ENCODE data around the gene TXNL1.
"Not testable (repeated sequence)": the region's sequence is repeated elsewhere in the genome, so short reads cannot be mapped to it uniquely, and the experiment has no call there.

Gene TXNL1

DNA sequence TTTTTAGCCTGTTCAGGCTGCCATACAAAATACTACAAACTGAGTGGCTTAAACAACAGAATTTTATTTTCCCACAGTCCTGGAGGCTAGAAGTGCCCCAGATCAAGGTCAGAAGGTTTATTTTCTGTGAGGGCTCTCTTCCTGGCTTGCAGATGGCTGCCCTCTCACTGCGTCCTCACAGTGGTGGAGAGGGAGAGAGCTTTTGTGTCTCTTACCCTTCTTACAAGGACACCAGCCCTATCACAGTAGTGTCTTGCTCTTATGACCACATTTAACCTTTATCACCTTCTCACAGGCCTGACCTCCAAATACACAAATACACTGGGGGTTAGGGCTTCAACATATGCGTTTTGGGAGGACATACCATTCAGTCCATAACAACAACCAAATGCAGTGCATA, 24.5 kb upstream of the TXNL1 start:
- DNase-seq (ENCODE audit: low spot score), result no peak
- TF ChIP-seq, protein P1, sequence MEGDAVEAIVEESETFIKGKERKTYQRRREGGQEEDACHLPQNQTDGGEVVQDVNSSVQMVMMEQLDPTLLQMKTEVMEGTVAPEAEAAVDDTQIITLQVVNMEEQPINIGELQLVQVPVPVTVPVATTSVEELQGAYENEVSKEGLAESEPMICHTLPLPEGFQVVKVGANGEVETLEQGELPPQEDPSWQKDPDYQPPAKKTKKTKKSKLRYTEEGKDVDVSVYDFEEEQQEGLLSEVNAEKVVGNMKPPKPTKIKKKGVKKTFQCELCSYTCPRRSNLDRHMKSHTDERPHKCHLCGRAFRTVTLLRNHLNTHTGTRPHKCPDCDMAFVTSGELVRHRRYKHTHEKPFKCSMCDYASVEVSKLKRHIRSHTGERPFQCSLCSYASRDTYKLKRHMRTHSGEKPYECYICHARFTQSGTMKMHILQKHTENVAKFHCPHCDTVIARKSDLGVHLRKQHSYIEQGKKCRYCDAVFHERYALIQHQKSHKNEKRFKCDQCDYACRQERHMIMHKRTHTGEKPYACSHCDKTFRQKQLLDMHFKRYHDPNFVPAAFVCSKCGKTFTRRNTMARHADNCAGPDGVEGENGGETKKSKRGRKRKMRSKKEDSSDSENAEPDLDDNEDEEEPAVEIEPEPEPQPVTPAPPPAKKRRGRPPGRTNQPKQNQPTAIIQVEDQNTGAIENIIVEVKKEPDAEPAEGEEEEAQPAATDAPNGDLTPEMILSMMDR (conservative IDR thresholded peaks at IDR 0.05; ENCODE audit: low read depth), result no peak
- POLR2A ChIA-PET (ENCODE audit: low non-redundant PET), result no interaction called here
- H3K27ac ChIP-seq, result no peak overlapping the region
- CTCF ChIA-PET, result no interaction called here

DNA sequence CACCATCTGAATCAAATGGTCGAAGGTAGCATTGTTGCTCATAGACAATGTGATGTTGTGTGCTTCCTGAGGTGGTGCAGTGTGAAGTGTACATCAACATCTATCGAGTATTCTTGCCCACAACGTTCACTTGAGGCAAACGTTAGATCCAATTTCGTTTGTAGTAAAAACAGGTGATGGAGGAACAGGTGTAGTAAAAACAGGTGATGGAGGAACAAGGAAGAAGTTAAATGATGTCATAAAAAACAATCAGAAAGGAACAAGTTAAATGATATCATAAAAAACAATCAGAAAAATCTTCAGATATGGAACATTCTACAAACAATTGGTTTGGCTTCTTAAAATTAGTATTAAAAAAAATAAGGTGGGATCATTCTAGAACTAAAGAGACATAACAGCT, 24.1 kb upstream of the TXNL1 start:
- POLR2A ChIA-PET (ENCODE audit: low non-redundant PET), result no interaction called here
- no peak overlapping the region for H3K27ac ChIP-seq
- no peak for DNase-seq (ENCODE audit: low spot score)
- CTCF ChIA-PET, result no interaction called here
- TF ChIP-seq, protein P1 (conservative IDR thresholded peaks at IDR 0.05; ENCODE audit: low read depth), result no peak

DNA sequence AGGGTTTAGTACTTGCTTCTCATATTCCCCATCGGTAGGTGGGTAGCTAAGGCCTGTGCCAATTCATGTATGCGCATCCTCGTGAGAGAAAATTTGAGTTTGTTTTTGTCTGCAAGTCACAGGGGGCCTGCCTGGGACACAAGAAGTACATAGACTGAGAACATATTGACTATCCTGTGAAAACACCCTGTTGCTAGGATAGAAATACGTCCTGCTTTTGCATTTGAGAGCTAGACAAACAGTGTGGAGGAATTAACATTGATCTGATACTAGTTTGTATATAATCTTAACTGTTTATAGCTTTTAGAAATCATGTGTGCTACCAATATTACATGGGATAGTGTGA, 23.6 kb upstream of the TXNL1 start:
- CTCF ChIA-PET, result no interaction called here
- POLR2A ChIA-PET (ENCODE audit: low non-redundant PET), result no interaction called here
- H3K27ac ChIP-seq, result no peak overlapping the region
- TF ChIP-seq, protein P1 (conservative IDR thresholded peaks at IDR 0.05; ENCODE audit: low read depth), result no peak
- DNase-seq (ENCODE audit: low spot score), result no peak

DNA sequence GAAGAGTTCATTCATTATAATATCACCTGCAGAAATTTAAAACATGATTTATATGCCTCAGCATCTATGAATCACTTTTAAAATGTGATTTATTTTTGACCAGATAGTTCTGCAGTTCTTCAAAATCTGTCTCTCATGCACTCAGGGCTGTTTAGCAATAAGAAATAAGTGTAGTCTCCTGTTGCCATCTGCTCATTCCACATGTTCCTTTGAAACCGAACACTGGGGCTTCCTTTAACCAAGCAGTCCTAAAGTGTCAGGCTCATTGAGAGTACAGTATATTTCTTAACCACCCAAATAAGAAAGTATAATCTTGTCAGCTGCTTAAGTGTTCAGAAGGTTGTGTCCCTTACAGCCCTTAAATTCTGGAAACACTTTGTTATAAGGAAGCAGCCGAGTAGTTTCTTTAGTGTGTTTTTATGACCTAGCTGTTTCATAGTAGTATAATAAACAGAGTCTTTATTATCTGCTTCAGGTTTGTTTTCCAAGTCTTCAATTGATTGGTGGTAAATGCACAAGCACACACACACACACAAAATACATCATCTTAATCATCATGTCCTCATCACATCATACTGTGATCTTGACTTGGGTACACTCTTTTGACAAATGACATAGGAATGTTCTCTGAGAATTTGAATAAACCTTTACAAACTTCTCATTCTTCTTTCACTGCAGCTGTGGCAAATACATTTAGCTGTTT, 23.1 kb upstream of the TXNL1 start:
- DNase-seq (ENCODE audit: low spot score), result no peak
- ChIA-PET CTCF (no interaction called here), POLR2A (ENCODE audit: low non-redundant PET) (no interaction called here)
- TF ChIP-seq, protein P1 (conservative IDR thresholded peaks at IDR 0.05; ENCODE audit: low read depth), result no peak
- no peak overlapping the region for H3K27ac ChIP-seq

DNA sequence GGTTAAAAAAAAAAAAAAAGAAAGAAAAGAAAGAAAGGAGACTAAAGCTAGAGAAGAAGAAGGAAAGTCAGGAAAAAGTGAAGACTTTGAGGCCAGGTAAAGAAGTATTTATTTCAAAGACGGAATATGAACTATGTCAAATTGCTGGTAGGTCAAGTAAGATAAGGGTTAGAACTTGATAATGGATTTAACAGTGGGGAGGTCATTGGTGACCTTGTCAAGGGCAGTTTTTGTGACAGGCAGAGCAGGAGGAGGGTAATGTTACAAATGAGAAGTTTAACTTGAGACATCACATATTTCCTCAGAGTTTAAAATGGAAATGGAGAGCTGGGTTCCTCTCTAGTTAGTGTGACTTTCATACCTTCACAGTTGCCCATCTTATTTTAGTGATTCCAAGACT, 22.3 kb upstream of the TXNL1 start:
- ChIA-PET POLR2A (ENCODE audit: low non-redundant PET) (no interaction called here), CTCF (no interaction called here)
- no peak overlapping the region for H3K27ac ChIP-seq
- TF ChIP-seq, protein P1 (conservative IDR thresholded peaks at IDR 0.05; ENCODE audit: low read depth), result no peak
- no peak for DNase-seq (ENCODE audit: low spot score)

DNA sequence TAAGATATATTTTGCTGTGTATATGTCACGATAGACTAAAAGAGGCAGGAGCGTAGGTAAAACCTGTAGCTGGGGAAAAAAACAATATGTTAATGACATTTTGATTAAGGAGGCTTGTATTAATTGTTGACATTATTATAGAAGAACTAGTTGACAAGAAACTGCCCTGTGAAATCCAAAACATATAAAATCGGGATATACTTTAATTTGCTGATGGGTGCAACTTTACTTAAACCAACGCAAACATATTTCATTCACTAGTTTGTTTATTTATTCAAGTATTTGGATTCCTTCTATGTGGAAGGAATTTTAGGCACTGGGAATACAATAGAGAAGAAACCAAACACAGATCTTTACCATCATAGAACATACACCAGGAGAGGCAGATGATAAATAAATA, 20.7 kb upstream of the TXNL1 start:
- POLR2A ChIA-PET (ENCODE audit: low non-redundant PET), result no interaction called here
- CTCF ChIA-PET, result no interaction called here
- DNase-seq (ENCODE audit: low spot score), result no peak
- TF ChIP-seq, protein P1 (conservative IDR thresholded peaks at IDR 0.05; ENCODE audit: low read depth), result no peak
- H3K27ac ChIP-seq, result no peak overlapping the region

DNA sequence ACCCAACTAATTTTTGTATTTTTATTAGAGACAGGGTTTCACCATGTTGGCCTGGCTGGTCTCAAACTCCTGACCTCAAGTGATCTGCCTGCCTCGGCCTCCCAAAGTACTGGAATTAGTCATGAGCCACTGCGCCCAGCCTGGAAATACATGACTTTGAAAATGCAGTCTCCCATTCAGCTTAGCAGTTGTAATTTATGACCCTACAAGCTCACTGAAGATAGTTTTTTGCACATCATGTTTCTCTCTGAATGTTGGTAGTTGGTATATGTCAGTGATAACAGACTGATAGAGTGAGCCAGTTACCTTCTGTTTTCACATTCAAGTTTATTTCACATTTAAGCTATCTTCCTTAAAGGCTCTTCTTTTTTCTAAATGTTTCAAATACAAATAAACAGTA, 19.9 kb upstream of the TXNL1 start:
- ChIA-PET CTCF (no interaction called here), POLR2A (ENCODE audit: low non-redundant PET) (no interaction called here)
- TF ChIP-seq, protein P1 (conservative IDR thresholded peaks at IDR 0.05; ENCODE audit: low read depth), result no peak
- H3K27ac ChIP-seq, result no peak overlapping the region
- DNase-seq (ENCODE audit: low spot score), result no peak

DNA sequence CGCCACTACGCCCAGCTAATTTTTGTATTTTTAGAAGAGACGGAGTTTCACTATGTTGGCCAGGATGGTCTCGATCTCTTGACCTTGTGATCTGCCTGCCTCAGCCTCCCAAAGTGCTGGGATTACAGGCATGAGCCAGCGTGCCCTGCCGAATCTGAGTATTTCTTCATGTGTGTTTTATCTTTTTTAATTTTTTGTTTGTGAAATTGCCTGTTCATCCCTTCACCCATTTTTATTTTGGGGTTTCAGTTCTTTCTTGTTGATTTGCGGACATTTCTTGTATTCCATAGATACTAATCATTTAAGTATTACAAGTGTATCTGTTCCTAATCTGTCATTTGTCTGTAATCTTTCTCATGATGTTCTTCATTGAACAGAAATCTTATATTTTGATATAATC, 15.9 kb upstream of the TXNL1 start:
- H3K27ac ChIP-seq; POLR2A ChIA-PET (ENCODE audit: low non-redundant PET); CTCF ChIA-PET; DNase-seq (ENCODE audit: low spot score): not testable (repeated sequence)

Measured in RWPE1 (cell line).